ENCODE measurements around the gene ZC3H18.
A peak's percentile ranks its signal among the peaks of the same experiment; 100 is the strongest.

Gene ZC3H18

GRCh38 chr16:88676502-88677242 lies 106.5 kb downstream of the ZC3H18 start (continued):
- TF ChIP-seq GLIS3 (CRISPR knock-in tag; IDR thresholded peaks at IDR 0.05) (no peak), ARNTL (CRISPR knock-in tag; IDR thresholded peaks at IDR 0.05; ENCODE audit: borderline replicate concordance, low read depth) (no peak)

GRCh38 chr16:88677721-88678120 lies 107.5 kb downstream of the ZC3H18 start:
- TF ChIP-seq ZFP30 (CRISPR knock-in tag; IDR thresholded peaks at IDR 0.05), result no peak
- TF ChIP-seq ZNF565 (CRISPR knock-in tag; conservative IDR thresholded peaks at IDR 0.05; ENCODE audit: low read depth), result no peak
- no peak for TF ChIP-seq BACH2 (CRISPR knock-in tag; IDR thresholded peaks at IDR 0.05; ENCODE audit: borderline replicate concordance)
- no peak for TF ChIP-seq ESRRG (CRISPR knock-in tag; IDR thresholded peaks at IDR 0.05)
- no peak for TF ChIP-seq TSHZ2 (CRISPR knock-in tag; IDR thresholded peaks at IDR 0.05)
- TF ChIP-seq ZFP3 (CRISPR knock-in tag; IDR thresholded peaks at IDR 0.05), result no peak
- no peak for TF ChIP-seq ZNF70 (CRISPR knock-in tag; IDR thresholded peaks at IDR 0.05)
- no peak for TF ChIP-seq GLIS3 (CRISPR knock-in tag; IDR thresholded peaks at IDR 0.05)
- no peak for TF ChIP-seq CSDC2 (CRISPR knock-in tag; IDR thresholded peaks at IDR 0.05)
- TF ChIP-seq, protein P1, sequence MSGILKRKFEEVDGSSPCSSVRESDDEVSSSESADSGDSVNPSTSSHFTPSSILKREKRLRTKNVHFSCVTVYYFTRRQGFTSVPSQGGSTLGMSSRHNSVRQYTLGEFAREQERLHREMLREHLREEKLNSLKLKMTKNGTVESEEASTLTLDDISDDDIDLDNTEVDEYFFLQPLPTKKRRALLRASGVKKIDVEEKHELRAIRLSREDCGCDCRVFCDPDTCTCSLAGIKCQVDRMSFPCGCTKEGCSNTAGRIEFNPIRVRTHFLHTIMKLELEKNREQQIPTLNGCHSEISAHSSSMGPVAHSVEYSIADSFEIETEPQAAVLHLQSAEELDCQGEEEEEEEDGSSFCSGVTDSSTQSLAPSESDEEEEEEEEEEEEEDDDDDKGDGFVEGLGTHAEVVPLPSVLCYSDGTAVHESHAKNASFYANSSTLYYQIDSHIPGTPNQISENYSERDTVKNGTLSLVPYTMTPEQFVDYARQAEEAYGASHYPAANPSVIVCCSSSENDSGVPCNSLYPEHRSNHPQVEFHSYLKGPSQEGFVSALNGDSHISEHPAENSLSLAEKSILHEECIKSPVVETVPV (CRISPR knock-in tag; IDR thresholded peaks at IDR 0.05), result no peak
- no peak for TF ChIP-seq ISL1 (CRISPR knock-in tag; IDR thresholded peaks at IDR 0.05)
- TF ChIP-seq, protein P2, sequence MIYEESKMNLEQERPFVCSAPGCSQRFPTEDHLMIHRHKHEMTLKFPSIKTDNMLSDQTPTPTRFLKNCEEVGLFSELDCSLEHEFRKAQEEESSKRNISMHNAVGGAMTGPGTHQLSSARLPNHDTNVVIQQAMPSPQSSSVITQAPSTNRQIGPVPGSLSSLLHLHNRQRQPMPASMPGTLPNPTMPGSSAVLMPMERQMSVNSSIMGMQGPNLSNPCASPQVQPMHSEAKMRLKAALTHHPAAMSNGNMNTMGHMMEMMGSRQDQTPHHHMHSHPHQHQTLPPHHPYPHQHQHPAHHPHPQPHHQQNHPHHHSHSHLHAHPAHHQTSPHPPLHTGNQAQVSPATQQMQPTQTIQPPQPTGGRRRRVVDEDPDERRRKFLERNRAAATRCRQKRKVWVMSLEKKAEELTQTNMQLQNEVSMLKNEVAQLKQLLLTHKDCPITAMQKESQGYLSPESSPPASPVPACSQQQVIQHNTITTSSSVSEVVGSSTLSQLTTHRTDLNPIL (CRISPR knock-in tag; IDR thresholded peaks at IDR 0.05; ENCODE audit: low read depth), result no peak
- no peak for TF ChIP-seq ARNTL (CRISPR knock-in tag; IDR thresholded peaks at IDR 0.05; ENCODE audit: borderline replicate concordance, low read depth)
- TF ChIP-seq, protein P3, sequence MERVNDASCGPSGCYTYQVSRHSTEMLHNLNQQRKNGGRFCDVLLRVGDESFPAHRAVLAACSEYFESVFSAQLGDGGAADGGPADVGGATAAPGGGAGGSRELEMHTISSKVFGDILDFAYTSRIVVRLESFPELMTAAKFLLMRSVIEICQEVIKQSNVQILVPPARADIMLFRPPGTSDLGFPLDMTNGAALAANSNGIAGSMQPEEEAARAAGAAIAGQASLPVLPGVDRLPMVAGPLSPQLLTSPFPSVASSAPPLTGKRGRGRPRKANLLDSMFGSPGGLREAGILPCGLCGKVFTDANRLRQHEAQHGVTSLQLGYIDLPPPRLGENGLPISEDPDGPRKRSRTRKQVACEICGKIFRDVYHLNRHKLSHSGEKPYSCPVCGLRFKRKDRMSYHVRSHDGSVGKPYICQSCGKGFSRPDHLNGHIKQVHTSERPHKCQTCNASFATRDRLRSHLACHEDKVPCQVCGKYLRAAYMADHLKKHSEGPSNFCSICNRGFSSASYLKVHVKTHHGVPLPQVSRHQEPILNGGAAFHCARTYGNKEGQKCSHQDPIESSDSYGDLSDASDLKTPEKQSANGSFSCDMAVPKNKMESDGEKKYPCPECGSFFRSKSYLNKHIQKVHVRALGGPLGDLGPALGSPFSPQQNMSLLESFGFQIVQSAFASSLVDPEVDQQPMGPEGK (CRISPR knock-in tag; IDR thresholded peaks at IDR 0.05; ENCODE audit: borderline replicate concordance), result no peak
- no peak for TF ChIP-seq PPARA (CRISPR knock-in tag; IDR thresholded peaks at IDR 0.05; ENCODE audit: borderline replicate concordance)
- no peak for TF ChIP-seq ZNF8 (CRISPR knock-in tag; IDR thresholded peaks at IDR 0.05)
- no peak for TF ChIP-seq OSR1 (CRISPR knock-in tag; IDR thresholded peaks at IDR 0.05)
- TF ChIP-seq ZC3H10 (CRISPR knock-in tag; IDR thresholded peaks at IDR 0.05), result no peak
- no peak for TF ChIP-seq TCF4 (CRISPR knock-in tag; IDR thresholded peaks at IDR 0.05; ENCODE audit: borderline replicate concordance)
- TF ChIP-seq, protein P4, sequence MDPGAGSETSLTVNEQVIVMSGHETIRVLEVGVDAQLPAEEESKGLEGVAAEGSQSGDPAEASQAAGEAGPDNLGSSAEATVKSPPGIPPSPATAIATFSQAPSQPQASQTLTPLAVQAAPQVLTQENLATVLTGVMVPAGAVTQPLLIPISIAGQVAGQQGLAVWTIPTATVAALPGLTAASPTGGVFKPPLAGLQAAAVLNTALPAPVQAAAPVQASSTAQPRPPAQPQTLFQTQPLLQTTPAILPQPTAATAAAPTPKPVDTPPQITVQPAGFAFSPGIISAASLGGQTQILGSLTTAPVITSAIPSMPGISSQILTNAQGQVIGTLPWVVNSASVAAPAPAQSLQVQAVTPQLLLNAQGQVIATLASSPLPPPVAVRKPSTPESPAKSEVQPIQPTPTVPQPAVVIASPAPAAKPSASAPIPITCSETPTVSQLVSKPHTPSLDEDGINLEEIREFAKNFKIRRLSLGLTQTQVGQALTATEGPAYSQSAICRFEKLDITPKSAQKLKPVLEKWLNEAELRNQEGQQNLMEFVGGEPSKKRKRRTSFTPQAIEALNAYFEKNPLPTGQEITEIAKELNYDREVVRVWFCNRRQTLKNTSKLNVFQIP (CRISPR knock-in tag; IDR thresholded peaks at IDR 0.05; ENCODE audit: borderline replicate concordance, low read depth), result no peak
- ATAC-seq, result peak; percentile 36; the same call in 1 of the 3 replicates

Data from SK-N-SH treated with all-trans-retinoic acid at 6 μM for 48 hours (cell line).